Activated CD4-positive, alpha-beta T cell treated with anti-CD3 and anti-CD28 coated beads for 36 hours (primary cell): ENCODE data around the gene MCU. TPM values are rescaled to one million over a fixed set of nuclear protein-coding genes. Genes with fewer than 3 reads are reported as not detected.

Experiments
- ATAC-seq: fragments of 200-7000 bp; cut with Tn5 transposase; one replicate; pipeline ENCODE4 v1.10.0; 2021; ENCODE audit warnings: mild to moderate bottlenecking, moderate library complexity
- CTCF ChIA-PET: fragments of 350-600 bp; sonication (Branson Sonifier 250); formaldehyde crosslinking; loops from one replicate; lab custom pipeline; 2021; ENCODE audit warnings: antibody characterized with exemption; lab: Charles Lee
- POLR2A ChIA-PET: fragments of 350-600 bp; sonication (Branson Sonifier 250); formaldehyde crosslinking; loops from one replicate; lab custom pipeline; 2021; ENCODE audit warnings: antibody characterized with exemption, inconsistent platforms; lab: Charles Lee
- DNase-seq: peaks from one replicate; pipeline ENCODE4 v3.0.0-alpha.2; 2020
- H3K27ac Mint-ChIP-seq: one replicate; pipeline ENCODE4 v1.8.0; 2021; ENCODE audit warnings: mixed read lengths
- H3K27me3 Mint-ChIP-seq: one replicate; pipeline ENCODE4 v1.8.0; 2021; ENCODE audit warnings: mixed read lengths
- H3K36me3 Mint-ChIP-seq: one replicate; pipeline ENCODE4 v1.8.0; 2021; ENCODE audit warnings: low read depth, mixed read lengths
- H3K4me1 Mint-ChIP-seq: one replicate; pipeline ENCODE4 v1.8.0; 2021; ENCODE audit warnings: mixed read lengths
- H3K4me3 Mint-ChIP-seq: one replicate; pipeline ENCODE4 v1.8.0; 2021; ENCODE audit warnings: mild to moderate bottlenecking, moderate library complexity, mixed read lengths
- H3K9me3 Mint-ChIP-seq: one replicate; pipeline ENCODE4 v1.8.0; 2021; ENCODE audit warnings: low read depth, mixed read lengths
- intact Hi-C, 2 experiments: fragments of 100-400 bp; cut with DNase I in 1 of 2; cut with micrococcal nuclease in 1 of 2; formaldehyde crosslinking; loops; one replicate each; pipeline versions ENCODE4 v1.14.2 to v1.15.1; 2022 to 2024; cut with DNase I, micrococcal nuclease
- microRNA-seq: library from miRNA; unstranded; fragments of <30 nt; microRNA quantifications from one replicate; pipeline ENCODE4 v1.2.0, GENCODE V29; 2021; ENCODE audit warnings: borderline replicate concordance
- total RNA-seq, 2 experiments: library from RNA; stranded (reverse); gene quantifications; one replicate each; pipeline ENCODE4 v1.2.3, GENCODE V29; 2021

The MCU gene
- total RNA-seq, 2 experiments from 2014 or later = 15.1 to 16.0 TPM

DNA sequence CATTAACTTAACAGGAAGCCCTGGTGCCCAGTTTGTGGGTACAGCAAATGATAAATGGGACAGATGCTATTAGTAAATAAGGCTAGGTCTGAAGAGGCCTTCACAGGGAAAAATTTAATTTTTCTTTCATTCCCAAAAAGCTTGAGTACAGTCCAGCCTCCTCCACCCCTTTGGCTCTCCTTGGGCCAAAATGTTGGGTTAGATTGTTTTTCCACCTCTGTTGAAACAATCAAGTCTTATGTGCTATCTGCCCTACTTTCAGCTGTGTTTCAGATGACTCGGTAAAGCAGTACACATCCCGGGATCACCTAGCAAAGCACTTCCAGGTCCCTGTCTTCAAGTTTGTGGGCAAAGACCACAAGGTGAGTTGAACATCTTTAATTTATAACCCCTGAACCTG, 238.3 kb downstream of the MCU start:
- intact Hi-C loops = no loop called here
- Mint-ChIP-seq H3K36me3 (no peaks in the 10 kb centered on the region), H3K27me3 (peaks cover under 1% of the 10 kb centered on the region), H3K4me3 (no peak overlapping the region), H3K9me3 (no peaks in the 10 kb centered on the region), H3K4me1 (no peaks in the 10 kb centered on the region), H3K27ac (no peak overlapping the region)
- CTCF ChIA-PET = no interaction called here
- ATAC-seq (no peak), DNase-seq (no peak)
- POLR2A ChIA-PET = no interaction called here

DNA sequence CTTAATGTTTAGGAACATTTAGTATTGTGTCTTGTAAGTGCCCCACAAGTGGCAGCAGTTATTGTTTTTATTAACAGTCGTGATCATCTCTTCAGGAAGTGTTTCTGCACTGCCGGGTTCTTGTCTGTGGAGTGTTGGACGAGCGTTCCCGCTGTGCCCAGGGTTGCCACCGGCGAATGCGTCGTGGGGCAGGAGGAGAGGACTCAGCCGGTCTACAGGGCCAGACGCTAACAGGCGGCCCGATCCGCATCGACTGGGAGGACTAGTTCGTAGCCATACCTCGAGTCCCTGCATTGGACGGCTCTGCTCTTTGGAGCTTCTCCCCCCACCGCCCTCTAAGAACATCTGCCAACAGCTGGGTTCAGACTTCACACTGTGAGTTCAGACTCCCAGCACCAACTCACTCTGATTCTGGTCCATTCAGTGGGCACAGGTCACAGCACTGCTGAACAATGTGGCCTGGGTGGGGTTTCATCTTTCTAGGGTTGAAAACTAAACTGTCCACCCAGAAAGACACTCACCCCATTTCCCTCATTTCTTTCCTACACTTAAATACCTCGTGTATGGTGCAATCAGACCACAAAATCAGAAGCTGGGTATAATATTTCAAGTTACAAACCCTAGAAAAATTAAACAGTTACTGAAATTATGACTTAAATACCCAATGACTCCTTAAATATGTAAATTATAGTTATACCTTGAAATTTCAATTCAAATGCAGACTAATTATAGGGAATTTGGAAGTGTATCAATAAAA, 240.5 kb downstream of the MCU start:
- no peaks in the 10 kb centered on the region for H3K27me3 Mint-ChIP-seq
- H3K27ac Mint-ChIP-seq = no peak overlapping the region
- intact Hi-C loops = no loop called here
- H3K36me3 Mint-ChIP-seq = no peaks in the 10 kb centered on the region
- no peaks in the 10 kb centered on the region for H3K4me1 Mint-ChIP-seq
- DNase-seq = no peak
- ChIA-PET CTCF (interaction anchor here (1.2 kb wide), 1 partner anchor 24 kb away, joined by 4 read pairs; no protein-coding TSS in a partner anchor), POLR2A (no interaction called here)
- H3K4me3 Mint-ChIP-seq = no peak overlapping the region
- no peaks in the 10 kb centered on the region for H3K9me3 Mint-ChIP-seq
- no peak for ATAC-seq

DNA sequence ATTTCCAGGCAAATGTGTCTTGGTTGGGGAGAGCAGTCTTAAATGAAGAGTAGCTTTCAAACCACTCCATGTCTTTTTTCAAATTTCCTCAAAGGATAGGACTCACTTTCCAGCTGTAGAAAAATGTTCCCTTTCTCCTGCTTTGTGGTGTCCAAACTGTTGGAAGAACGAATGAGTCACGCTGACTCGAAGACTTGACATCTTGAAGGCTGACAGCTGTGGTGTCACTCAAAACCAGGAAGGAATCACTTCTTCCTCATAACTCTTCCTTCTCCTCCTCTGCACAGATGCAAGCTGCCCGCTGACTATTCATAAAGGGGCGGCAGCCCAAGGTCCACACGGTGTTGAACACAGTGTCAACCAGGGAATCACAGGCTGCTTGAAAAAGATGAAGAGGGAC, 243.4 kb downstream of the MCU start:
- Mint-ChIP-seq H3K27me3 (no peaks in the 10 kb centered on the region), H3K27ac (no peak overlapping the region), H3K4me3 (no peak overlapping the region), H3K36me3 (no peaks in the 10 kb centered on the region), H3K4me1 (no peaks in the 10 kb centered on the region), H3K9me3 (no peaks in the 10 kb centered on the region)
- no peak for ATAC-seq
- intact Hi-C loops = no loop called here
- CTCF ChIA-PET = interaction anchor here (0.8 kb wide), 1 partner anchor 480 kb away, joined by 3 read pairs; no protein-coding TSS in a partner anchor
- POLR2A ChIA-PET = no interaction called here
- DNase-seq = no peak

Small RNA genes lying within 50 kb of the gene (microRNA-seq; reads per million reads assigned to microRNA genes)
- not detected for gene MIR4676

Other genes with a start within 250 kb of the MCU start
- 10 to 100 TPM; 41.0 to 51.5 TPM for gene MICU1, start 66.1 kb upstream of the MCU start, total RNA-seq
- gene OIT3, start 201.6 kb downstream of the MCU start, total RNA-seq = not detected